ENCODE measurements around the gene BTN1A1.

DNA sequence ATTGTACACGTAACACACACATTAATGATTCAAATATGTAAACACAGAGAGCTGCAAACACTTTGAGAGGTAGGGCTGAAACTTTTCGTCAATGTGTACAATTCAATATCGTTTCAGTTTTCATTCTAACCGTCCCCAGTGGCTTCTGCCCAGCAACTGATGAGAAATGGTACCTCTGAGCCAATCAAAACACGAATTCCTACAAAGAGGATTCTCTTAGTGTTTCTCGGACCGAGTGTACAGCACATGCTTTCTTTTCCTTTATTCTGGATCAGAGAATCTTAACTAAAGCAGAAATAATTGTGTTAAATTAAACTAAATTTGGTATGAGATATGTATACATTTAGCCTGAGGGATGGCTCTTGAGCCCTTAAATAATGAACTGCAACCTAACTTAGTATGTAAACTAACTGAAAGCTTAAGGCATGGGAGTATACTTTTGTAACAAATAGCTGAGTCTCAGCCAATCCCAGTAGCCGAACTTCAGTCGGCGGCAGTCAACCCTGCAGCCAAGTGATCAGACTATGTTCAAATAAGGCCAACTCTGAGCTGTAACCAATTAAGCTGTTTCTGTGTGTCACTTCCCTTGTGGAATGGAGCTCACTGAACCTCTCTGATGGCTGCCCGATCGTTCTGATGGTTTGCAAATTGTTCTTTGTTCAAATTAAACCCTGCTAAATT, 26.2 kb upstream of the BTN1A1 start:
- TF ChIP-seq, protein P1, sequence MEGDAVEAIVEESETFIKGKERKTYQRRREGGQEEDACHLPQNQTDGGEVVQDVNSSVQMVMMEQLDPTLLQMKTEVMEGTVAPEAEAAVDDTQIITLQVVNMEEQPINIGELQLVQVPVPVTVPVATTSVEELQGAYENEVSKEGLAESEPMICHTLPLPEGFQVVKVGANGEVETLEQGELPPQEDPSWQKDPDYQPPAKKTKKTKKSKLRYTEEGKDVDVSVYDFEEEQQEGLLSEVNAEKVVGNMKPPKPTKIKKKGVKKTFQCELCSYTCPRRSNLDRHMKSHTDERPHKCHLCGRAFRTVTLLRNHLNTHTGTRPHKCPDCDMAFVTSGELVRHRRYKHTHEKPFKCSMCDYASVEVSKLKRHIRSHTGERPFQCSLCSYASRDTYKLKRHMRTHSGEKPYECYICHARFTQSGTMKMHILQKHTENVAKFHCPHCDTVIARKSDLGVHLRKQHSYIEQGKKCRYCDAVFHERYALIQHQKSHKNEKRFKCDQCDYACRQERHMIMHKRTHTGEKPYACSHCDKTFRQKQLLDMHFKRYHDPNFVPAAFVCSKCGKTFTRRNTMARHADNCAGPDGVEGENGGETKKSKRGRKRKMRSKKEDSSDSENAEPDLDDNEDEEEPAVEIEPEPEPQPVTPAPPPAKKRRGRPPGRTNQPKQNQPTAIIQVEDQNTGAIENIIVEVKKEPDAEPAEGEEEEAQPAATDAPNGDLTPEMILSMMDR (IDR thresholded peaks at IDR 0.05; ENCODE audit: low read depth, low read length), result no peak
- TF ChIP-seq EZH2phosphoT487 (IDR thresholded peaks at IDR 0.05; ENCODE audit: low read depth), result no peak
